HS-5 (cell line): ENCODE results near the gene SLC38A6.

Experiments used
- DNase-seq: peaks from one replicate; pipeline ENCODE4 v3.0.0-alpha.2; 2012; ENCODE audit warnings: low read depth

Gene SLC38A6

GRCh38 chr14:60981633-60982455 lies 799 bp downstream of the SLC38A6 start:
- peak; percentile 79 for DNase-seq

DNA sequence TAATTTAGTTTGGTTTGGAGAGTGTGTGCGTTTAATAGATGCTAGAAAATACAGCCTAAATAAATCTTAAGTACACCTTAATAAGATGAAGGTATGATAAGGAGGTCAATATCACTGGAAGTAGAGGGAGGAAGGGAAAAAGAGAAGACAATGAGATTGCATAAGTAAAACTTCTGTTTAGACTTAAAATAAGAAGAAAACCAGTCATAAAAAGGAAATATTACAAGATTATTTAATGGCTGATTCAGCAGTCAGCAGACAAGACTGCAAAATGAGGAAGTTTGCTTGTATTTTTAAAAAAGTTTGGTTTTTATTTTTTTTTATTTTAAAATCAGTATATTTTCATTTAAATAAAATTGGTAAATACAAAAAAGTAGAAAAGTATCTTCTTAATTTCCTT lies 3.2 kb downstream of the SLC38A6 start:
- no peak for DNase-seq

- no peak for DNase-seq
These were observed 5.5 kb downstream of the SLC38A6 start for GRCh38 chr14:60986500-60986899.

- no peak for DNase-seq
These were observed 8.6 kb downstream of the SLC38A6 start for GRCh38 chr14:60989599-60989998.

- DNase-seq, result no peak
These were observed 17.6 kb downstream of the SLC38A6 start for GRCh38 chr14:60998617-60999016.

DNA sequence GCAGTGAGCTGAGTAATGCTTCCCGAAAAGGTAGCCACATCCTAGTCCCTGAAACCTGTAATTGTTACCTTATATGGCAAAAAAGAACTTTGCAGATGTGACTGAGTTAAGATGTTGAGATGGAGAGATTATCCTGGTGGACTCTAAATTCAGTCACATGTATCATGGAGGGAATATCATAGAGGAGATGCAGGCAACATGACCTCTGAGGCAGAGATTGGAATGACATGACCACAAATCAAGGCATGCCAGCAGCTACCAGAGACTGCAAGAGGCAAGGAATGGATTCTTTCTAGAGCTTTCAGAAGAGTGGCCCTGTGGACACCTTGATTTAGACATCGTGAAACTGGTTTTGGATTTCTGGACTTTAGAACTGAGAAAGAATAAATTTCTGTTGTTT lies 18.5 kb downstream of the SLC38A6 start:
- no peak for DNase-seq

GRCh38 chr14:61003571-61003970 lies 22.5 kb downstream of the SLC38A6 start:
- no peak for DNase-seq

DNA sequence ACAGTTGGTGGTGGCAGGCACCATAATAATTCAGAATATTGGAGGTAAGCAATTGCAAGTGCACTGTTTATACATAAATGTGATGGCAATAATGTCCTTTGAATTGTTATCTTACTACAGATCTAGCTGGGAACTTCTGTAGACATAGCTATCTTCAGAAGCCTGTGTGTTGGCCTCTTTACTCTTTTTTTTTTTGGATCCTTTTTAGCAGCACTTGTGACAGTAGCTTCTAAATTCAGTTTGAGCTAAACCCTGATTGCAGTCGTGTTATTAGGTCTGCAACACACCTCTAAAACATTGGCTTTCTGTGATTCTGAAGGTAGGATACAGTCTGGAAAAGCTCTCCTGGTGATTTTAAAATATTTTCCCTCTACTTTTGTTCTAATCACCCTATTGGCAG lies 38.5 kb downstream of the SLC38A6 start:
- DNase-seq, result no peak

DNA sequence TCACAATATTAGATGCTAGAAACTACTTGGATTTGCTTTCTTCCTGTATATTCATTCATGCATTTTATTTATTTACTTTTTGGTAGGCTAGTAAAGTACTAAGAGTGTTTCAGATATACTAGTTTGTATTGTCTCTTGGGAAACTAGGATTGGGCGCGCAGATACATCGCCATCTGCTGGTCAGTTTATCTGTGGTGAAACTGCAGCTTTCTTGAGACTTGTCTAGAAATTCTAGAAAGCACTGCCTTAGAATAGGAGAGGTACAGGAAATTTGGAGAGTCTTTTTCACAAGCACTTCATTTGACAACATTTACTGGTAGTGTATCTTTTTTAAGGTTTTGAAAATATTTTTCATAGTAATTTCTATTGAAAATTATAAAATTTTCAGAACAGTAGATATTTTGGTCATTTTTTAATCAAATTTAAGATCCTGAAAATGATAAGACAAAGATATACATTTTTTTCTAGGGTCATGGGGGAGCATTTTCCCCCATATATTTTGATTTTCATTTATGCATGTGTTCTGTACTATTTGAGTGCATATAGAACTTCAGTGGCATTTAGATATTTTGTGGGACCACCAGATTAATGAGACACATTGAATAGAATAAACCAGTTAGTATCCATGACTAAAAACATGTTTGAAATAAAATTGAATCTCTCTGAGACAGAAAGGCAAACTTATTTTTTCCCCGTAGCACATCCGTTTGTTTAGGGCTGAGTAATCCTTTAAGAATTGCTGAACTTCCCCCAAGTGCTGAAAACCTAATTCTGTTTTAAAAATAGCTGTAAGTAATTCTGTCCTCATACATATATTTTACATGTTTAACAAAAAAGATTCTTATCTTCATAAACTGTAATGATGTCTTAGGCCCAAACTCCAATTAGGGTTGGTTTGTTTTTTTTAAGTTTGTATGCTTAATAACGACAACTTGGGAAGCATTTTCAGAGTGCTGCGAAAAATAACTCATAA lies 44.5 kb downstream of the SLC38A6 start:
- DNase-seq, result peak; percentile 34

DNA sequence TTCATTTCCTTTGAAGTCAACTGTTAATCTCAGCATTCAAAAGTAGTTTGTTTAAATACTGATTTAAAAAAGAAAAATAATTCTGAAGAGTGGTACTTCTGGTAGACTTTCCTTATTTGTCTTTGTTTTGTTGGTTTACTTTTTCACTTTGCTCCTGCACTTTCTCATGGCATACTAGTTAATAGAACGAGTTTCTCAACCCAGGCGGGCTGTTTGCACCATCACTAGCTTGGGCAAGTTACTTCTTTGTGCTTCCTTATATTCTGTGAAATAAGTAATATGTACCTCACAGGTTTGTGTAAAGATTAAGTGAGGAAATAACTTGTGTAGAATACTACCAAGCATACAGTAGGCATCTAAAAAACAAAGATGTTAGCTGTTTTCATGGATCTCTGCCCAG lies 45.5 kb downstream of the SLC38A6 start:
- DNase-seq, result no peak

GRCh38 chr14:61031026-61031425 lies 50.0 kb downstream of the SLC38A6 start:
- DNase-seq, result no peak

- DNase-seq, result no peak
These were observed 52.0 kb downstream of the SLC38A6 start for GRCh38 chr14:61033054-61033453.

DNA sequence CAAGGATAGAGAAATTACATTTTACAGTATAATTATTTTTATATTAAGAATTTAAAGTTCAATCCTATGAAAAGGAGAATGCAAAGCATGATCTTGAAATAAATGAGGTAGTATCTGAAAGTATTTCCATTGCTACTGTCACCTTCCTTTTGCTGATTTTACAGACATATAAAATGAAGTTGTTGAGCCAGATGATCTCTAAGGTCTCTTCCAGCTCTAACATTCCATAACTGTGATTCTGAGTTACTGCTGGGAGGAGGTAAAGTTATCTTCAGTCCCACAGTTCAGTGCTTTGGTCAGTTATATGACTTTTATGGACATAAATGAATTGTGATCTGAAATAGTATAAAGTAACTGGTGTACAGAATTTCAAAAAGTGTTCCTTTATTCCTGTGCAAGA lies 52.8 kb downstream of the SLC38A6 start:
- no peak for DNase-seq

GRCh38 chr14:61034416-61035120 lies 53.5 kb downstream of the SLC38A6 start:
- no peak for DNase-seq

GRCh38 chr14:61037215-61037614 lies 56.2 kb downstream of the SLC38A6 start:
- no peak for DNase-seq

DNA sequence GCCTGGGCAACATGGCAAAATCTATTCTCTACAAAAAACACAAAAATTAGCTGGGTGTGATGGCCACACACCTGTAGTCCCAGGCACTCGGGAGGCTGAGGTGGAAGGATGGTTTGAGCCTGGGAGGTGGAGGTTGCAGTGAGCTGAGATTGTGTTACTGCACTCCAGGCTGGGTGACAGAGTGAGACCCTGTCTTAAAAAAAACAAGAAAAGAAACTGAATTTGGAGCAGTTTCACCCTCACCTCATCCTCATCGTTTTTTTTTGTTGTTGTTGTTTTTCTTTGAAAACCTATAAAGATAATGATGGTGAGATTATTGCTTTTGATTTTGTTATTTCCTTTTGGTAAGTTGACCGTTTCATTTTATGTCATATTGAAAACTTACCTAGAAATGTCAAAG lies 60.7 kb downstream of the SLC38A6 start:
- DNase-seq, result no peak

DNA sequence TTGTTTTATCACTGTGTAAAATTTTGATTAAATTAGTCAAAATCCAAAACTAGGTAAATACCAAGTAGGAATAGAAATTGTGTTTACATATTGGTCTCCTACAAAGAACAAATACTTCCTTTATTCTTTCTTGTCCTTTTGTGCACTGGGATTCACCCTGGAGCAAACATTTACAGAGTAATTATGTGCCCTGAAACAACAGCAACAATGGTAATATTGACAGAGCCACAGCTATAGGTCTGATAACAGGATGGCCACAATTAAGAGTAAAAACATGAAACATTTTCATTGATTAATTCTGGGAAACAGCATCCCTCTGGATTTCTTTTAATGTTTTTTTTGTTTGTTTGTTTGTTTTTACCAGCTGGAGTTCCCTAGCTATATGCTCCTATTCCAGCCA lies 61.2 kb downstream of the SLC38A6 start:
- DNase-seq, result no peak

GRCh38 chr14:61043506-61043905 lies 62.5 kb downstream of the SLC38A6 start:
- no peak for DNase-seq

DNA sequence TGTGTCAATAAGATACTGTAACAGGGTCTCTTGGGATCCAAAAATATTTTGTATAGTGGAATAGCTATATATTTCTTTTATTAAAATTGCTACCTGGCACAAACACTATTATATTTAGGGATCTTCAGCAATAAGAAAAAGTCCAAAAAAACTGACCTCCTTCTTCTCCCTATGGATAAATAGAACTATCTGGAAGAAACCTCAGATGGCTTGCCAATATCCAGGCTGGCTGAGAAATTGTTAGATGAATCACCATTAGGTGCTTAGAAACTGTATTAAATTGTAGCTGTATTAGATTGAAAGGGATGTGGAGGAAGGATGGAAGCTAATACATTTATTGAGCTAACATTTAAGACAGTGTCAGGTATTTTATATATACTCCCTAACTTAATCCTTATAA lies 66.0 kb downstream of the SLC38A6 start:
- no peak for DNase-seq

DNA sequence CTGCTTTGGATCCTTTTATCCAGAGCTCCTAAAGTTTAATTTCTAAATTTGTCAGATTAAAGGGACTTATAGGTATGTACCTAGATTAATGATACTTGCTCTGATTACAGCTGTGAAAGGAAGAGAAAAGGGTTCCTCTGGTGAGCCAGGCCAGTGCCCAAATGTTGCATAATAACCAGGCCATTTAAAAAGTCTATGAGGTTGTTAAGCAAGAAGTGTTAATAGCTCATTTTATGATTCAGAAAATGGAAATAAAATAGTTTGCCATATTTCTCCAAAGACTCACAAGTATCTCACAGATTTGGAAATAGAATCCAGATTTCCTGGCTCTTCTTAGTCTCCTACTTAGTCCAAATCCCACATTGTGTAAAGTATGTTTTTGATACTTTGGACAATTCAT lies 67.6 kb downstream of the SLC38A6 start:
- no peak for DNase-seq

DNA sequence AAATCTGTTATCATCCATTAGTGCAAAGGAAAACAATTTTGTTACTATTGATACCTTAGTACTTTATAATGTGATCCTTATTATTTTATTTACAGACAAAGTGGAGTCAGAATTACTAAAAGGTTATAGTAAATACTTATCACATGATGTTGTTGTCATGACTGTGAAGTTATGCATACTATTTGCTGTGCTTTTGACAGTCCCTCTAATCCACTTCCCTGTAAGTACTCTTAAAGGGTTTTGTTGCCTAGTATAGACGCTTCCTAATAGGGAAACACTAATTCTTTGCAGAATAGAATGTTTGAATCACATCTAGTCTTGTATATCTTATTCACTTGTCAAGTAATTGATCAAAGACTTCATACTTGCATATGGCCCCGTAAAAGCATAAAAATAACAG lies 69.4 kb downstream of the SLC38A6 start:
- DNase-seq, result no peak

DNA sequence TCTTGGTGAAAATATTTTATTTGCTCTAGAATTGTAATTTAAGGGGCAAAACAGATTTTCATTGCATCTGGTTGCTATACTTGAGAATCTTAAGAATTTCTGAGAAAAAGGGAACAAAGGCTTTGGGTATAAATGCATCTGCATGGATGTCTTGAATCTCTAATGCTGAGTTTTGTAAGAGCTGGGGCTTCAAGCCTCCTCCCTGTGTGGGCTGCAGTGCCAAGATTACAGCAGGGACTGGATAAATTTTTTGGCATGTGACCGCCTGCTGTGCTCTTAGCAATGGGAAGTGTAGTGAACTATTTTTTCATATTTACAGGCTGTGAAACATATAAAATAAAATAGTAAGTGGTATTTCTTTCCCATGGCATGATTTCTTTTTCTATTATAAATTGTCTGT lies 70.0 kb downstream of the SLC38A6 start:
- DNase-seq, result no peak
